K562 (cell line): ENCODE data around the gene SPG21. TPM values are rescaled to one million over a fixed set of nuclear protein-coding genes. Genes with fewer than 3 reads are reported as not detected.

ENCODE experiments used
- ATAC-seq: fragments of 200-7000 bp; cut with Tn5 transposase; 3 replicates; pipeline ENCODE4 v1.9.1; 2020; ENCODE audit warnings: moderate library complexity
- BruUV-seq: library from RNA; stranded (reverse); fragments of 400-500 nt; replicated peaks from 2 replicates; lab custom pipeline; 2021; lab: Mats Ljungman, UMichigan
- CTCF ChIA-PET: fragments of 300-600 bp; formaldehyde crosslinking; extraction: SDS; loops from one replicate; lab custom pipeline; 2021; ENCODE audit warnings: low intra/inter-chr PET ratio; lab: Yijun Ruan, JAX
- POLR2A ChIA-PET: fragments of 300-600, 350-650 bp; sonication (Branson Sonifier 250); formaldehyde crosslinking; extraction: SDS; loops from one replicate; lab custom pipeline; 2021; ENCODE audit warnings: antibody characterized with exemption, inconsistent platforms; lab: Yijun Ruan, JAX
- DNase-seq, 4 experiments: peaks; one replicate each; pipeline versions ENCODE4 v3.0.0 to v3.0.0-alpha.2; 2011 to 2018; ENCODE audit warnings: low spot score in 3 of 4, mixed read lengths in 3 of 4; ENCODE audit errors: extremely low read depth in 1 of 4
- FAIRE-seq: peaks from 2 replicates; lab custom pipeline; 2011; peaks lifted over from hg19 to GRCh38; lab: Jason Lieb, UNC
- H2AFZ ChIP-seq: 2 replicates; pipeline ENCODE4 v1.6.0; 2011; ENCODE audit warnings: low read depth, low read length, control low read depth, inconsistent platforms
- H3K27ac ChIP-seq: fragments of 200-600 bp; 3 replicates; pipeline ENCODE4 v1.8.0; 2011; ENCODE audit warnings: low read depth, mild to moderate bottlenecking, control low read depth, inconsistent platforms, low read length, moderate library complexity, mixed read lengths; ENCODE audit errors: extremely low read depth
- H3K27me3 ChIP-seq, 2 experiments: fragments of 300-600 bp in 1 of 2; 2 replicates in 1 of 2; 3 replicates in 1 of 2; pipeline versions ENCODE4 v1.6.0 to v1.8.0; 2011; ENCODE audit warnings: inconsistent platforms in 2 of 2, low read length in 2 of 2, mild to moderate bottlenecking in 1 of 2, mixed read lengths in 1 of 2, moderate library complexity in 1 of 2; ENCODE audit not compliant: control insufficient read depth in 2 of 2, insufficient read depth in 2 of 2
- H3K36me3 ChIP-seq: fragments of 300-600 bp; 3 replicates; pipeline ENCODE4 v1.8.0; 2011; ENCODE audit warnings: mild to moderate bottlenecking, low read length, inconsistent platforms; ENCODE audit not compliant: control insufficient read depth, insufficient read depth
- H3K4me1 ChIP-seq, 2 experiments: fragments of 200-600 bp in 1 of 2; replicated peaks in 1 of 2; 2 replicates in 1 of 2; 3 replicates in 1 of 2; pipeline versions ENCODE4 v1.5.1 to v1.8.0; 2011; ENCODE audit warnings: inconsistent platforms in 2 of 2, low read length in 2 of 2, mild to moderate bottlenecking in 1 of 2, mixed read lengths in 1 of 2, moderate library complexity in 1 of 2; ENCODE audit not compliant: control insufficient read depth in 2 of 2, insufficient read depth in 2 of 2
- H3K4me2 ChIP-seq: 2 replicates; pipeline ENCODE4 v1.6.1; 2011; ENCODE audit warnings: low read length, control low read depth, inconsistent platforms, mixed read lengths; ENCODE audit not compliant: insufficient read depth
- H3K4me3 ChIP-seq: fragments of 200-600 bp; sonication (generic), shearing (Covaris generic); 2 replicates; pipeline ENCODE4 v1.5.1; 2016; ENCODE audit warnings: control low read depth, inconsistent platforms
- H3K79me2 ChIP-seq: fragments of 200-600 bp; 3 replicates; pipeline ENCODE4 v1.8.0; 2011; ENCODE audit warnings: low read length, inconsistent platforms; ENCODE audit not compliant: control insufficient read depth, insufficient read depth
- H3K9ac ChIP-seq, 2 experiments: 2 replicates each; pipeline versions ENCODE4 v1.6.0 to v1.6.1; 2011; ENCODE audit warnings: low read depth in 2 of 2, low read length in 2 of 2, control low read depth in 1 of 2, inconsistent platforms in 1 of 2, mild to moderate bottlenecking in 1 of 2, mixed read lengths in 1 of 2; ENCODE audit not compliant: insufficient read depth in 1 of 2
- H3K9me1 ChIP-seq: one replicate; pipeline ENCODE4 v1.6.0; 2011; ENCODE audit warnings: inconsistent platforms, mild to moderate bottlenecking, low read length, moderate library complexity; ENCODE audit not compliant: control insufficient read depth, insufficient read depth
- H3K9me3 ChIP-seq: replicated peaks from 2 replicates; pipeline ENCODE4 v1.5.1; 2011; ENCODE audit warnings: low read depth, low read length, inconsistent platforms; ENCODE audit not compliant: control insufficient read depth, insufficient read depth
- H4K20me1 ChIP-seq: replicated peaks from 2 replicates; pipeline ENCODE4 v1.6.1; 2011; ENCODE audit warnings: low read length, inconsistent platforms, mixed read lengths; ENCODE audit not compliant: control insufficient read depth, insufficient read depth
- DPF2 ChIP-seq: fragments of 450-650 bp; IDR thresholded peaks from 2 replicates; pipeline ENCODE4 v1.6.1; 2016
- GATA2 ChIP-seq: sonication (generic); formaldehyde crosslinking; IDR thresholded peaks from 2 replicates; pipeline ENCODE4 v1.4.0; 2020; ENCODE audit warnings: mild to moderate bottlenecking, missing genetic modification reagents
- HMG20B ChIP-seq: fragments of 250-450 bp; sonication (Bioruptor Pico); IDR thresholded peaks from 2 replicates; pipeline ENCODE4 v1.5.0; 2021; ENCODE audit warnings: mild to moderate bottlenecking
- HNRNPL ChIP-seq: fragments of 200-400 bp; formaldehyde crosslinking; IDR thresholded peaks from 2 replicates; pipeline ENCODE4 v1.6.1; 2017; ENCODE audit warnings: low read depth, mild to moderate bottlenecking, low read length
- JUN ChIP-seq, 2 experiments: sonication (generic) in 1 of 2; formaldehyde crosslinking in 1 of 2; IDR thresholded peaks; 2 replicates each; pipeline versions ENCODE4 v1.6.1 to v1.8.0; 2012 to 2022; ENCODE audit warnings: borderline replicate concordance in 2 of 2, mild to moderate bottlenecking in 2 of 2, improper control_type of control experiment in 1 of 2, low read depth in 1 of 2, low read length in 1 of 2, missing genetic modification reagents in 1 of 2
- NFE2 ChIP-seq: IDR thresholded peaks from 2 replicates; pipeline ENCODE4 v1.6.1; 2014; ENCODE audit warnings: antibody characterized with exemption, low read depth
- NR2C1 ChIP-seq, 2 experiments: fragments of 450-650 bp; IDR thresholded peaks; 2 replicates each; pipeline ENCODE4 v1.6.1; 2017; ENCODE audit warnings: mild to moderate bottlenecking in 2 of 2, antibody characterized with exemption in 1 of 2, inconsistent platforms in 1 of 2, missing compliant biosample characterization in 1 of 2, missing genetic modification characterization in 1 of 2
- RBM14 ChIP-seq: fragments of 200-400 bp; formaldehyde crosslinking; IDR thresholded peaks from 2 replicates; pipeline ENCODE4 v1.6.1; 2018; ENCODE audit warnings: low read depth, mild to moderate bottlenecking, low read length, moderate library complexity, borderline replicate concordance; ENCODE audit not compliant: insufficient read depth
- RNF219 ChIP-seq: fragments of 250-450 bp; sonication (Bioruptor Pico); IDR thresholded peaks from 2 replicates; pipeline ENCODE4 v1.5.0; 2022; ENCODE audit warnings: mild to moderate bottlenecking
- SMARCC2 ChIP-seq: fragments of 450-650 bp; IDR thresholded peaks from 2 replicates; pipeline ENCODE4 v1.6.1; 2017; ENCODE audit warnings: antibody characterized with exemption, moderate library complexity, mild to moderate bottlenecking, low read depth
- SUPT5H ChIP-seq: fragments of 450-650 bp; IDR thresholded peaks from 2 replicates; pipeline ENCODE4 v1.6.1; 2016
- TEAD4 ChIP-seq, 2 experiments: sonication (generic) in 1 of 2; formaldehyde crosslinking in 1 of 2; IDR thresholded peaks; 2 replicates each; pipeline versions ENCODE4 v1.6.1 to v1.8.0; 2012 to 2022; ENCODE audit warnings: borderline replicate concordance in 1 of 2, inconsistent platforms in 1 of 2, low read length in 1 of 2, mild to moderate bottlenecking in 1 of 2, missing genetic modification reagents in 1 of 2
- XRCC5 ChIP-seq: fragments of 200-400 bp; formaldehyde crosslinking; IDR thresholded peaks from 2 replicates; pipeline ENCODE4 v1.6.1; 2017; ENCODE audit warnings: low read depth, mild to moderate bottlenecking, low read length
- ZNF311 ChIP-seq: fragments of 250-450 bp; sonication (Bioruptor Pico); IDR thresholded peaks from 2 replicates; pipeline ENCODE4 v1.4.0; 2020; ENCODE audit warnings: mild to moderate bottlenecking, moderate library complexity
- ZNF384 ChIP-seq: IDR thresholded peaks from 2 replicates; pipeline ENCODE4 v1.6.1; 2012; ENCODE audit warnings: low read depth, low read length, improper control_type of control experiment
- ZNF583 ChIP-seq: fragments of 250-450 bp; sonication (Bioruptor Pico); IDR thresholded peaks from 2 replicates; pipeline ENCODE4 v1.4.0; 2020
- ZNF75A ChIP-seq: fragments of 450-650 bp; formaldehyde crosslinking; IDR thresholded peaks from 2 replicates; pipeline ENCODE4 v1.4.0; 2020; ENCODE audit warnings: mild to moderate bottlenecking
- WGBS: fragments of 100-300 bp; shearing (Covaris generic); methylation state at CpG from one replicate; pipeline ENCODE4 v1.1.6; 2016; ENCODE audit warnings: low coverage, mixed read lengths; ENCODE audit not compliant: insufficient coverage; ENCODE audit errors: missing lambda C conversion rate; 5-methylcytosine and 5-hydroxymethylcytosine counted together
- in situ Hi-C: fragments of 300-500 bp; cut with MboI; formaldehyde crosslinking; loops from 4 replicates; pipeline ENCODE4 v1.15.0; 2018; ENCODE audit warnings: inconsistent platforms, mixed read lengths
- intact Hi-C: fragments of 100-400 bp; cut with micrococcal nuclease; formaldehyde crosslinking; loops from 2 replicates; pipeline ENCODE4 v1.14.2; 2022
- polyA plus RNA-seq, 8 experiments: library from polyadenylated mRNA; depleted of rRNA in 4 of 8; stranded (reverse) in 5 of 8; unstranded in 3 of 8; fragments of >200 nt; fragmentation: Nextera tagmentation in 2 of 8; fragmentation: Illumina TruSeq in 1 of 8; extraction: Ambion mirVana in 2 of 8; extraction: Trizol in 1 of 8; gene quantifications; 2 replicates each; pipeline versions ENCODE4 v1.2.1 to v1.2.3, GENCODE V29; 2011 to 2014; ENCODE audit warnings: inconsistent platforms in 1 of 8, missing spikeins in 1 of 8
- total RNA-seq, 7 experiments: library from RNA; depleted of rRNA in 6 of 7; stranded (reverse); fragments of >200 nt in 6 of 7; fragmentation: Illumina TruSeq in 2 of 7; extraction: Trizol in 2 of 7; gene quantifications; 2 replicates each; pipeline versions ENCODE4 v1.2.1 to v1.2.3, GENCODE V29; 2011 to 2021; ENCODE audit warnings: low replicate concordance in 1 of 7

SPG21 gene
- total and polyA plus RNA-seq, 9 of the 15 experiments (the other 6 are each of a cell fraction or from before 2014, with no cell fraction given): 22.8 to 98.8 (median 65.1) TPM

DNA sequence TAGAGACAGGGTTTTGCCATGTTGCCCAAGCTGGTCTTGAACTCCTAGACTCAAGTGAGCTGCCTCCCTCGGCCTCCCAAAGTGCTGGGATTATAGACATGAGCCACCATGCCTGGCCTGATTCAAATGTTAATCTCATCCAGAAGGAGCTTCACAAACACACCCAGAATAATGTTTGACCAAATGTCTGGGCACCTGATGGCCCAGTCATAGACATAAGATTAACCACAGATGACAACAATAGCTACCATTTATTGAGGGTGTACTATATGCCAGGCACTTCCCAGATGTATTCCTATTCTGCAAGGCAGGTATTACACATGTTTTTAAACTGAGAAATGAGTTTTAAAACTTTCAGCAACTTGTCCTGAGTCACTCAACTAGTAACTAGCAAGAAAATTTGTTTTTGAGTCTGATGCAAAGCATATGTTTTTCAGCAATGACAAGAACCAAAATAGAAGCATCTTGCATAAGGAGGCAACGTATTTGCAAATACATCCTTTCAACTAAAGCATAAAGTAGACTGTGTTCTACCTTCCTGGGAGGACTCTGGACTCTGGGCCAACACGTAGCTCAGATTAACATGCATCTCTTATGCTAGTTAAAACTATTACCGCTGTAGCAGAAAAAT is 8.1 kb upstream of the SPG21 start:
- ATAC-seq: no peak
- Histone ChIP-seq H3K9me3 (no peaks in the 10 kb centered on the region), H4K20me1 (no peaks in the 10 kb centered on the region), H3K27ac (no peak overlapping the region), H2AFZ (no peak overlapping the region)
- TF ChIP-seq ZNF311 (CRISPR knock-in tag) (no peak), TEAD4 (IDR thresholded peaks at IDR 0.05; ENCODE audit: low read length) (no peak), TEAD4 (CRISPR knock-in tag; IDR thresholded peaks at IDR 0.05; ENCODE audit: borderline replicate concordance) (no peak), ZNF583 (CRISPR knock-in tag) (no peak), JUN (IDR thresholded peaks at IDR 0.05; ENCODE audit: borderline replicate concordance, low read depth, low read length) (no peak), JUN (CRISPR knock-in tag; IDR thresholded peaks at IDR 0.05; ENCODE audit: borderline replicate concordance) (no peak), ZNF75A (CRISPR knock-in tag) (no peak), ZNF384 (no peak), RBM14 (no peak), DPF2 (no peak), XRCC5 (no peak), SMARCC2 (no peak), NR2C1 (IDR thresholded peaks at IDR 0.05) (no peak), NR2C1 (tag; IDR thresholded peaks at IDR 0.05) (no peak), GATA2 (CRISPR knock-in tag) (no peak), NFE2 (no peak), RNF219 (CRISPR knock-in tag) (no peak), HMG20B (CRISPR knock-in tag) (no peak), SUPT5H (no peak), HNRNPL (no peak)
- TF ChIP-seq, all 486 proteins: peak for 0
- no peak overlapping the region for H3K9ac ChIP-seq
- in situ Hi-C loops (no loop called here), intact Hi-C loops (no loop called here)
- no peaks in the 10 kb centered on the region for H3K9me1 ChIP-seq
- no peak for DNase-seq
- no peak for FAIRE-seq
- no peaks in the 10 kb centered on the region for H3K79me2 ChIP-seq
- BruUV-seq: no TSS peak
- ChIA-PET CTCF (no interaction called here), POLR2A (interaction anchor here (0.7 to 1.5 kb wide), 3 partner anchors 9 to 23 kb away, joined by 3 to 4 read pairs (median 3); no protein-coding TSS in a partner anchor)
- H3K4me3 ChIP-seq: no peak overlapping the region
- no peaks in the 10 kb centered on the region for H3K4me1 ChIP-seq
- no peak overlapping the region for H3K4me2 ChIP-seq
- H3K36me3 ChIP-seq: peaks cover under 1% of the 10 kb centered on the region; the same call in 1 of the 3 replicates
- 18% methylated on average over 4 of the region's 4 CpGs for WGBS
- no peaks in the 10 kb centered on the region for H3K27me3 ChIP-seq
